ENCODE data around the gene ARL5C.
"Not testable (repeated sequence)": the region's sequence is repeated elsewhere in the genome, so short reads cannot be mapped to it uniquely, and the experiment has no call there.

The ARL5C gene

GRCh38 chr17:39194089-39194984, 28.4 kb upstream of the ARL5C start:
- DNase-seq, result no peak

- no peak for DNase-seq
Observed at GRCh38 chr17:39193346-39193745, 27.4 kb upstream of the ARL5C start.

GRCh38 chr17:39192901-39193300, 26.9 kb upstream of the ARL5C start:
- DNase-seq, result no peak

- no peak for DNase-seq
Observed at GRCh38 chr17:39191750-39192510, 26.0 kb upstream of the ARL5C start.

GRCh38 chr17:39187152-39187830, 21.3 kb upstream of the ARL5C start:
- DNase-seq, result no peak

GRCh38 chr17:39186481-39187002, 20.6 kb upstream of the ARL5C start:
- DNase-seq, result no peak

GRCh38 chr17:39183720-39184119, 17.8 kb upstream of the ARL5C start:
- DNase-seq, result no peak

- DNase-seq, result no peak
Observed at GRCh38 chr17:39183045-39183444, 17.1 kb upstream of the ARL5C start.

- no peak for DNase-seq
Observed at GRCh38 chr17:39181303-39181702, 15.3 kb upstream of the ARL5C start.

- no peak for DNase-seq
Observed at GRCh38 chr17:39178536-39178935, 12.6 kb upstream of the ARL5C start.

GRCh38 chr17:39177256-39177655, 11.3 kb upstream of the ARL5C start:
- DNase-seq, result no peak

- no peak for DNase-seq
Observed at GRCh38 chr17:39175695-39176093, 9.7 kb upstream of the ARL5C start.

GRCh38 chr17:39174920-39175694, 9.1 kb upstream of the ARL5C start:
- no peak for DNase-seq

GRCh38 chr17:39173526-39174274, 7.7 kb upstream of the ARL5C start:
- DNase-seq, result no peak

GRCh38 chr17:39173080-39173479, 7.1 kb upstream of the ARL5C start:
- no peak for DNase-seq

- no peak for DNase-seq
Observed at GRCh38 chr17:39171933-39172332, 6.0 kb upstream of the ARL5C start.

GRCh38 chr17:39170558-39170957, 4.6 kb upstream of the ARL5C start:
- DNase-seq, result no peak

GRCh38 chr17:39170109-39170508, 4.1 kb upstream of the ARL5C start:
- no peak for DNase-seq

- no peak for DNase-seq
Observed at GRCh38 chr17:39169518-39169917, 3.6 kb upstream of the ARL5C start.

GRCh38 chr17:39169101-39169500, 3.1 kb upstream of the ARL5C start:
- DNase-seq, result no peak

- DNase-seq, result not testable (repeated sequence)
Observed at GRCh38 chr17:39168503-39168902, 2.5 kb upstream of the ARL5C start.

GRCh38 chr17:39167476-39167875, 1.5 kb upstream of the ARL5C start:
- DNase-seq, result no peak

Data from activated gamma-delta T cell (primary cell).